BJ (cell line): ENCODE measurements around the gene NHS. TPM values are rescaled to one million over a fixed set of nuclear protein-coding genes. Genes with fewer than 3 reads are reported as not detected.

Experiments used
- CTCF ChIA-PET: fragments of 350-600 bp; formaldehyde crosslinking; extraction: SDS; loops from one replicate; lab custom pipeline; 2021; ENCODE audit warnings: antibody characterized with exemption, inconsistent platforms; lab: Yijun Ruan, JAX
- POLR2A ChIA-PET: fragments of 300-600 bp; sonication (Branson Sonifier 250); formaldehyde crosslinking; extraction: SDS; loops from one replicate; lab custom pipeline; 2021; ENCODE audit warnings: antibody characterized with exemption; lab: Charles Lee
- DNase-seq: peaks from one replicate; pipeline ENCODE4 v3.0.0-alpha.2; 2011; ENCODE audit warnings: low read depth
- H3K27me3 ChIP-seq: 2 replicates; pipeline ENCODE4 v1.6.0; 2011; ENCODE audit warnings: low read length; ENCODE audit not compliant: control insufficient read depth, insufficient read depth
- H3K36me3 ChIP-seq: 2 replicates; pipeline ENCODE4 v1.5.1; 2011; ENCODE audit warnings: low read length; ENCODE audit not compliant: control insufficient read depth, insufficient read depth
- H3K4me3 ChIP-seq: 2 replicates; pipeline ENCODE4 v1.5.1; 2011; ENCODE audit warnings: low read depth, mild to moderate bottlenecking, control low read depth, low read length
- polyA plus RNA-seq: library from polyadenylated mRNA; depleted of rRNA; stranded (reverse); fragments of >200 nt; gene quantifications from 2 replicates; pipeline ENCODE4 v1.2.3, GENCODE V29; 2011
- TF ChIP-seq, protein P1 (sequence below): IDR thresholded peaks from 2 replicates; pipeline ENCODE4 v1.5.1; 2011; ENCODE audit warnings: low read depth, mild to moderate bottlenecking, control low read depth, inconsistent platforms, low read length, moderate library complexity; ENCODE audit not compliant: insufficient read depth

NHS gene
- polyA plus RNA-seq, 1 experiment, result 2.2 TPM

DNA sequence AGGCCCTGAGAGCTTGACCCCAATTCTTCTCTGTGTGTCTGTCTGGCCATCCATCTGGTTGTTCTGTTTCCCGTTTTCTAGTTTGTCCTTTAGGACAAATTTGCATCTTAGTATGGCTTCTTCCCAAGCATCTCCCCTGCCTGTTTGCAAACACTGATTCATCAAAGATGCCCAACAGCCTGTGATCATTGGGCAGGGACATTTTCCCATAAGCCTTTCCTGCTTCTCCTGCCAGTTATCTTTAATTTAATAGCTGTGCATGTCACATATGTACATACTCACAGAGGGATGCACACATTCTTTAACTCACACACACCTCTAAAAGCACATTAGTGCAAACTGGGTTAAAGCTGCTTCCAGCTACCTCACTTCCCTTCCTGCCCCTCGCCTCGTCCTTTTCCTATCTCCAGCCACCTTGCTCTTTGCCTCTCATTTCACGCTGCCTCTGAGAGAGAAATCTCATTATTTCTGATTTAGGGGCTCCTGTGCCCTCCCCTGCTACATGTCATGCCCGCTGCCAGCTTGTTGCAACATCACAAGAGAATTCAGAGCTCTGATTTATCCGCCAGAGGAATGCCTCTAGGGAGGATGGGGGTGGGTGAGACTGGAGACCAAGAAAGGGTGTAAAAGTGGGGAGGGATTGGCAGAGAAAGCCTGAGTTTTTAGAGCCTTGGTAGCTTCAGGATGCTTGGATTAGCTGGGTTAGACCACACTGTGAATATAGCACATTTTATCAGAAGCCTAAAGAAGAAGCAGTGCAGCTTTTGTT is 100.6 kb downstream of the NHS start:
- no peak overlapping the region for H3K4me3 ChIP-seq
- TF ChIP-seq, protein P1, sequence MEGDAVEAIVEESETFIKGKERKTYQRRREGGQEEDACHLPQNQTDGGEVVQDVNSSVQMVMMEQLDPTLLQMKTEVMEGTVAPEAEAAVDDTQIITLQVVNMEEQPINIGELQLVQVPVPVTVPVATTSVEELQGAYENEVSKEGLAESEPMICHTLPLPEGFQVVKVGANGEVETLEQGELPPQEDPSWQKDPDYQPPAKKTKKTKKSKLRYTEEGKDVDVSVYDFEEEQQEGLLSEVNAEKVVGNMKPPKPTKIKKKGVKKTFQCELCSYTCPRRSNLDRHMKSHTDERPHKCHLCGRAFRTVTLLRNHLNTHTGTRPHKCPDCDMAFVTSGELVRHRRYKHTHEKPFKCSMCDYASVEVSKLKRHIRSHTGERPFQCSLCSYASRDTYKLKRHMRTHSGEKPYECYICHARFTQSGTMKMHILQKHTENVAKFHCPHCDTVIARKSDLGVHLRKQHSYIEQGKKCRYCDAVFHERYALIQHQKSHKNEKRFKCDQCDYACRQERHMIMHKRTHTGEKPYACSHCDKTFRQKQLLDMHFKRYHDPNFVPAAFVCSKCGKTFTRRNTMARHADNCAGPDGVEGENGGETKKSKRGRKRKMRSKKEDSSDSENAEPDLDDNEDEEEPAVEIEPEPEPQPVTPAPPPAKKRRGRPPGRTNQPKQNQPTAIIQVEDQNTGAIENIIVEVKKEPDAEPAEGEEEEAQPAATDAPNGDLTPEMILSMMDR, result no peak
- ChIA-PET POLR2A (no interaction called here), CTCF (no interaction called here)
- no peaks in the 10 kb centered on the region for H3K36me3 ChIP-seq
- DNase-seq, result no peak
- H3K27me3 ChIP-seq, result no peaks in the 10 kb centered on the region

DNA sequence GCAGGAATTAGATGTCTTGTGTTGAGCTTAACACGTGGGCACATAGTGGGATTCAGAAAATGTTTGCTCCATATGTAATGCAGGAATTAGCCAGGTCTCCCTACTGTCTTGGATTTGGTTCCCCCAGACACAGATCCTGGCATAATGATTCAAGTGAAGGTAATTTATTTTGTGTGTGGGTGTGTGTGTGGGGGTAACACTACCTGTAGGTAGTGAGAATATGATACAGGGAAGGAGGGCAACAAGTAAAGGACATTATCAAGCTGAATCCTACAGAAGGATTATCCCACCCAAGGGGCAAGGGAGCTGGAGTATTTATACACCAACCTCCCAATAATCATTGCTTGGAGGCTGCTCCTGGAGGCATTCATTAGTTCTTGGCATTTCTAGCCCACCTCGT is 101.4 kb downstream of the NHS start:
- no peak overlapping the region for H3K4me3 ChIP-seq
- POLR2A ChIA-PET, result no interaction called here
- H3K27me3 ChIP-seq, result no peaks in the 10 kb centered on the region
- TF ChIP-seq, protein P1, result no peak
- DNase-seq, result no peak
- H3K36me3 ChIP-seq, result no peaks in the 10 kb centered on the region
- CTCF ChIA-PET, result no interaction called here

DNA sequence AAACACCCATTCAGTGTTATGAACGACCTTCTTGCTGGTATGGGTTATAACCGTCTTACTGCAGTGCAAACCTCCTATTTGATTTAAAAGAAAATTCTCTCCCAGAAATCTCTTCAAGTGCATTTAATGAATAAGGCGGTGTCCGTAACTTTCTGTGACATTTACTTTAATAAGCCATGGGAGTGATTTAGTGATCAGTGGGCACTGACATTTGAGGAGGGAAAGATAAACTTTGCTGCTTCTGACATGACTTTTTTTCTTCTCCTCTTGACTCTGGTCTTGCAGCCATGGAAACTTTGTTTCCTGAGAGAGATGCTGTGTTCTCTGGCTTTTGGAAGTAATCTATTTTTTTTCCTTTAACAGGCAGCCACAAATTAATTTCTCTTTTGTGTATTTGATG is 106.1 kb downstream of the NHS start:
- POLR2A ChIA-PET, result no interaction called here
- CTCF ChIA-PET, result no interaction called here
- DNase-seq, result no peak
- H3K36me3 ChIP-seq, result no peaks in the 10 kb centered on the region
- no peaks in the 10 kb centered on the region for H3K27me3 ChIP-seq
- TF ChIP-seq, protein P1, result no peak
- no peak overlapping the region for H3K4me3 ChIP-seq

DNA sequence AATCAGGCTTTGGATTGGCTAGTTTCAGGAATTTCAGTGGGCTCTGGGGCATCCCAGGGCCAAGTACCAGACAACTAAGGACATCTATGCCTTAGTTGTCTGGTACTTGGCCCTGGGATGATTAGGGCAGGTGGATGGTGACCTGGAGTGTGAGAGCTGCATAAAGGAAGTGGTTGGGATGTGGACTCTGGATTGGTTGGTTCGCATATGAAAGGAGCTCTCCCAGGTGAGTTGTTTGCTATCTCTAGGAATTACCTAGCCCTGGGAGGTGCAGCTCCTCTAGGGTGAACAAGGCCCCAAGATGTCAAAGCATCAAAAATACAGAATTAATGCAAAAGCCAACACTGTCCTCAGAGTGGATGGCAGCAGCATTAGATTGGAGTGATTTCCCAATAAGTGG is 109.6 kb downstream of the NHS start:
- POLR2A ChIA-PET, result no interaction called here
- Histone ChIP-seq H3K4me3 (no peak overlapping the region), H3K36me3 (no peaks in the 10 kb centered on the region), H3K27me3 (no peaks in the 10 kb centered on the region)
- DNase-seq, result no peak
- TF ChIP-seq, protein P1, result no peak
- CTCF ChIA-PET, result no interaction called here

DNA sequence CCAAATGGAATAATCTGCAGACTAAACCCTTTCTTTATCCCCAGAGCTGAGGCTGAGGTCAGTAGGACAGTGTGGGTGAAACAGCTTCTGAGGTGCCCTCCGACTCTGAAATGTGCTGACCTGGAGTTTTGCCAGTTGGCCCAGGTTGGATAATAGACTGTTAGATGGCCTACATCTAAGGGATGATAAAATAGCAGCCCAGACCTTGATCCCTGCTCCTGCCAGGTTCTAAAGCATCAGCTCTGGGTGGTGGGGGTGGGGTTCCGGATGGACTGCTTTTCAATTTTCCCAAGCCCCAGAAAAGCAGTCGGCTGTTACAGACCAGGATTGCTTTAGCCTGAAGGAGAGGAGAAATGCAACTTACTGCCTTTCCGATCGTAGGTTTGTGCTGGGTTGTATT is 110.4 kb downstream of the NHS start:
- TF ChIP-seq, protein P1, result no peak
- POLR2A ChIA-PET, result no interaction called here

More for the DNA sequence above, 110.4 kb downstream of the NHS start:
- CTCF ChIA-PET, result no interaction called here
- no peak for DNase-seq
- Histone ChIP-seq H3K27me3 (no peaks in the 10 kb centered on the region), H3K36me3 (no peaks in the 10 kb centered on the region), H3K4me3 (no peak overlapping the region)
